Lower lobe of right lung (tissue), 2 donors: ENCODE data around the gene MRPS7. TPM values are rescaled to one million over a fixed set of nuclear protein-coding genes. Genes with fewer than 3 reads are reported as not detected.

ENCODE experiments used
- ATAC-seq, 2 donors: fragments of 200-7000 bp; cut with Tn5 transposase; one replicate each; pipeline ENCODE4 v1.9.1; 2020 to 2022; ENCODE audit warnings: mild to moderate bottlenecking in 2 of 2, moderate library complexity in 2 of 2
- DNase-seq: peaks from one replicate; pipeline ENCODE4 v3.0.0-alpha.2; 2020
- H3K27ac ChIP-seq: fragments of 200-600 bp; one replicate; pipeline ENCODE4 v1.8.0; 2022
- H3K27me3 ChIP-seq: fragments of 200-600 bp; one replicate; pipeline ENCODE4 v1.8.0; 2022; ENCODE audit warnings: low read depth
- H3K36me3 ChIP-seq: fragments of 200-600 bp; one replicate; pipeline ENCODE4 v1.8.0; 2022; ENCODE audit warnings: mild to moderate bottlenecking
- H3K4me1 ChIP-seq: fragments of 200-600 bp; one replicate; pipeline ENCODE4 v1.8.0; 2022
- H3K4me3 ChIP-seq: fragments of 200-600 bp; one replicate; pipeline ENCODE4 v1.8.0; 2022; ENCODE audit warnings: mild to moderate bottlenecking
- H3K9me3 ChIP-seq: fragments of 200-600 bp; one replicate; pipeline ENCODE4 v1.8.0; 2022
- intact Hi-C: fragments of 100-400 bp; cut with DNase I; formaldehyde crosslinking; loops from one replicate; pipeline ENCODE4 v1.11.0; 2022
- total RNA-seq: library from RNA; stranded (reverse); fragmentation: NEBNext Ultra II Directional; extraction: Animal tissue kit (Norgen Biotek cat#: 25700); gene quantifications from one replicate; pipeline ENCODE4 v1.2.1, GENCODE V29; 2021
- TF ChIP-seq, protein P1 (sequence below): fragments of 200-600 bp; IDR thresholded peaks from one replicate; pipeline ENCODE4 v1.8.0; 2022; ENCODE audit warnings: antibody characterized with exemption, mild to moderate bottlenecking
- donor health status: DM: no; HTN: yes; CAD: no; lungs with severe emphysema.

MRPS7 gene
- total RNA-seq, 1 donor from 2014 or later: 38.3 TPM

DNA sequence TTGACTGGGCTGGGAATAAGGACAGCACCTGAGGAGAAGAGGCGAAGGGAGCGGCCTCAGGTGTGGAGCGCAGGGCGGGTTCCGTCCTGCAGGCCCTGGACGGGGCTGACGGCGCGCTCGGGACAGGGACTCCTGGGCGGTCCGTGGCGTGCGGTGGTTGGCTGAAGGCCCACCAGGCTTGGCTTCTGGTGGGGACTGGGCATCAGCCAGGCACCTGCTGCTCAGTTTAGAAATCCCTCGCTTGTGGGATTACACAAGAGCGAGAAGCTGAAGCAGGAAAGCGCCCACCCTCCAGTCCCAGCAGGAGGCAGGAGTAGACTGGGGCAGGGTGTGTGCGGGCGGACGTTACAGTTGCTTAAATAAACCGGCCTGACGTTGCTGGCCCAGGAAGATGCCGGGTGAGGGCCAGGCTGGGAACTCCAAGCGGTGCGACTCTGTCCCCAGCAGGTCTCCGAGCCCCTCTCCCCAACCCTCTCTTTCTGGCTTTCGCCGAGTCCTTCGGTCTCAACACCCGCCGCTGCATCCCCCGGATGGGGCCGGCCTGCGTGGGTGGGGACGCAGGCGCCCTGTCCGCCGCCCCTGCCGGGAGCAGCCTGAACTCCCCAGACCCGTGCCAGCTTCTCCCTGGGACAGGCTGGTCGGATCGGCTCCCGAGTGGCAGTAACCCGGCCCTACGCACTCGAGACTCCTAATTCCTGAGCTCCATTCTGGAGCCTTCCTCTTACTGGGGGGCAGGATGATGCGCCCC is 8.7 kb downstream of the MRPS7 start:
- Histone ChIP-seq H3K9me3 (no peaks in the 10 kb centered on the region), H3K27me3 (no peaks in the 10 kb centered on the region), H3K36me3 (peaks cover 44% of the 10 kb centered on the region), H3K4me3 (peak overlapping the region; percentile 93), H3K27ac (peak overlapping the region; percentile 99), H3K4me1 (peaks cover 23% of the 10 kb centered on the region)
- intact Hi-C loops: no loop called here
- ATAC-seq (peak; percentile 72 to 76), DNase-seq (peak; percentile 83)
- TF ChIP-seq, protein P1, sequence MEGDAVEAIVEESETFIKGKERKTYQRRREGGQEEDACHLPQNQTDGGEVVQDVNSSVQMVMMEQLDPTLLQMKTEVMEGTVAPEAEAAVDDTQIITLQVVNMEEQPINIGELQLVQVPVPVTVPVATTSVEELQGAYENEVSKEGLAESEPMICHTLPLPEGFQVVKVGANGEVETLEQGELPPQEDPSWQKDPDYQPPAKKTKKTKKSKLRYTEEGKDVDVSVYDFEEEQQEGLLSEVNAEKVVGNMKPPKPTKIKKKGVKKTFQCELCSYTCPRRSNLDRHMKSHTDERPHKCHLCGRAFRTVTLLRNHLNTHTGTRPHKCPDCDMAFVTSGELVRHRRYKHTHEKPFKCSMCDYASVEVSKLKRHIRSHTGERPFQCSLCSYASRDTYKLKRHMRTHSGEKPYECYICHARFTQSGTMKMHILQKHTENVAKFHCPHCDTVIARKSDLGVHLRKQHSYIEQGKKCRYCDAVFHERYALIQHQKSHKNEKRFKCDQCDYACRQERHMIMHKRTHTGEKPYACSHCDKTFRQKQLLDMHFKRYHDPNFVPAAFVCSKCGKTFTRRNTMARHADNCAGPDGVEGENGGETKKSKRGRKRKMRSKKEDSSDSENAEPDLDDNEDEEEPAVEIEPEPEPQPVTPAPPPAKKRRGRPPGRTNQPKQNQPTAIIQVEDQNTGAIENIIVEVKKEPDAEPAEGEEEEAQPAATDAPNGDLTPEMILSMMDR: peak; percentile 35

DNA sequence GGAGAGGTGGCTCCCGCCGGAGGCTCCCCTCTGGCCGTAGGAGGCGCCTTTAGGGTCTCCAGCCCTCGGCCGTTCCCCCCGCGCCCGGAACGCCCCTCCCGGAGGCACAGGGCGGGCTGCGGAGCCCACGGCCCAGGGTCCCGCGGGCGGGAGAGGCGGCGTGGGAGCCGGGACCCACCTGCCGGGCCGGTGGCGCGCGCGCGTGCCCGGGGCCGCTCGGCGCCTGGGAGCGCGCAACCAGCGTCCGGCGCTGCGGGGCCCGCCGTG is 9.2 kb downstream of the MRPS7 start, which contains the start of gene MIF4GD:
Gene MIF4GD (minus strand): TSS at position 266 of the 267 bp plus-strand sequence. CDS start 1,036 bp downstream, outside the sequence.
- Histone ChIP-seq H3K4me3 (peak within 1 kb of the TSS; percentile 93), H3K36me3 (peaks cover 39% of the 10 kb centered on the region), H3K9me3 (no peaks in the 10 kb centered on the region), H3K4me1 (peaks cover 23% of the 10 kb centered on the region), H3K27ac (peak within 1 kb of the TSS; percentile 99), H3K27me3 (no peaks in the 10 kb centered on the region)
- intact Hi-C loops: no loop called here
- TF ChIP-seq, protein P1: no peak
- ATAC-seq (no peak), DNase-seq (no peak)

DNA sequence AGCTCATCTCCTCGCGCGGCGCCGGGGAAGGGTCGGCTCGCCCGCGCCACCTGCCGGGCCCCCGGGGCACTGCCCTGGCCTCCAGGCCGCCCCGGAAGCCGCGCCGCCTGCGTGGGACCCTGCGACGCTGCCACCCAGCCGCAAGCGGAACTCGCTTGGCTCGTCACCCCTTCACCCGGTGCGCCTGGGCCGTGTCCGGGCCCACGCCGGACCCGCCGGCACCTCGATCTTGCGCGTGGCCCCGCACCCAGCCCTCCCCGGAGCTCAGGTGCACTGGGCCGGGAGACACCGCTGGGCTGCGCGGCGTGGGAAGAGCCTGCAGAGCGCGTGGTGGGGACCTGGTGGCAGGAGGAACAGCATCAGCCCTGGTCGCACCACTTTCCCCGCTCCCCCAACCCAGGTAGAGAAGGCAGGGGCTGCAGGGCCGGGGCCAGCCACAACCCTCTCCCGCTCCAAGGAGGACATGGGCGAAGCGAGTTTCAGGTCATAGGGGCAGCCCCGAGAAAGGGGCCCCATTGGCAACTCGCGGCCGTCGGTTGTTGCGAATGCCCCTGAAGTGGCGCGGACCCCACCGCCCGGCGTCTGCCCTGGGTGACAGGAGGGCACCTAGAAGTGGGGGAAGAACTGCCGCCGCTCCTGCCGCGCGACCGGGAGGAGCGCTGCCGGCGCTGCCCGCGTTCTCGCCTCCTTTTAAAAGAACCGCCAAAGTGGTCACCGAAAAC is 9.7 kb downstream of the MRPS7 start:
- peak; percentile 91 for DNase-seq
- intact Hi-C loops: no loop called here
- ATAC-seq: peak; percentile 89 to 94
- Histone ChIP-seq H3K4me1 (peaks cover 23% of the 10 kb centered on the region), H3K9me3 (no peaks in the 10 kb centered on the region), H3K27me3 (no peaks in the 10 kb centered on the region), H3K27ac (peak overlapping the region; percentile 99), H3K4me3 (peak overlapping the region; percentile 93), H3K36me3 (peaks cover 34% of the 10 kb centered on the region)
- TF ChIP-seq, protein P1: peak; percentile 75

DNA sequence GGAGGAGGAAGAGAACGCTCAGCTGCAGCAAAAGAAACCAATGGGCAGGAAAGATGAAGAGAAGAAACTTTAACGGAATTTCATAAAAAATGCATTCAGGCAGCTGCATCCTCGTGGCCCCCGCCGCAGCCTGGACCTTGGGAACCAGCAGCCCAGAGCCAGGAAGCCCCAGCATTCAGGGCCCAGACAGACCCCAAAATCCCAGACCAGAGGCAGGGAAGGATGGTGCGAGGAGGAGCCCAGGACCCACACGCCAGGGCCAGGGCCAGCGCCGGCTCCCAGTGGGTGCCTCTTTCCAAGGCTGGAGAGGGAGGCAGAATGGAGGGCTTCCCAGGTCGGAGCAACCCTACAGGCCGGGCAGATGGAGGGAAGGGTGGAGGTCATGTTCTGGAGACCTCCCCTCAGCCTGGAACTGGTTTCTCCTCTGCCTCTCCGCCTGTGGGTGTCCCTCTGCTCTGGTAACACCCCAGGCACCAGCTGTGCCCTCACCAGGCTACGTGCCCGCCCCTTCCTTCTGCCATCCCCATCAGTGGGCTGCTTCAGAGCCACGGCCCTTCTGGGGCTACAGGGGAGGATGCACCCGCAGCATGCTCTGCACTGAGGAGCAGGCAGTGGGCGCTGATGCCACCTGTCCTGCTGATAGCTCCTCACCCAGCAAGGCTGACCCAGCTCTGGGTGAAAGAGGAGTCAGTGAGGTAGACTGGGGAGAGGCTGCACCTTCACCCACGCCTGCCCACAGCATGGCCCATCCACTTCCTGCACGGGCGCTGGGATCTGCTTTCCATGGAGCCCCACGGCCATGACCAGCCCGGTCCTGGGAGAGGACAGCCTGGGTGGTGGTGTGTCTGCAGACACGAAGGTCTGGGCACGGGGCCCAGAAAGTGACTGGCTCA is 10.5 kb downstream of the MRPS7 start:
- no peaks in the 10 kb centered on the region for H3K9me3 ChIP-seq
- TF ChIP-seq, protein P1: no peak
- DNase-seq (no peak), ATAC-seq (no peak)
- H3K4me3 ChIP-seq: peak overlapping the region; percentile 93
- peaks cover 23% of the 10 kb centered on the region for H3K4me1 ChIP-seq
- H3K36me3 ChIP-seq: peaks cover 26% of the 10 kb centered on the region
- intact Hi-C loops: no loop called here
- peak overlapping the region; percentile 99 for H3K27ac ChIP-seq
- H3K27me3 ChIP-seq: no peaks in the 10 kb centered on the region

DNA sequence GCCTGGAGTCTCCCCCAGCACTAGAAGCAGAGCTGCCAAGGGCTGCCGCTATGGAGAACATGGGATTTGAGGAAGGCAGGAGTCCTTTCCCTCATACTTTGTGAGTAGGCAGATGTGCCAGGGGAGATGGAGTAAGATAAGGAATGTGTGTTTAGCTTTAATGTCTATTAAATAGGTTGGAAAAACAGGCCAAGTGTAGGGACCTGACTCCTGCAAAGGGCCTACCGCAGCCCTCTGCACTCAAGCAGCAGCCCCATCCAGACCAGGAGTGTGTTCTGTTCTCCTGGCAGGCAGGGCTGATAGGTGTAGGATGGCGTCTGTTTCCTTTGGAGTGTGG is 11.1 kb downstream of the MRPS7 start:
- TF ChIP-seq, protein P1: no peak
- H3K27me3 ChIP-seq: no peaks in the 10 kb centered on the region
- DNase-seq: no peak
- no peaks in the 10 kb centered on the region for H3K9me3 ChIP-seq
- intact Hi-C loops: no loop called here
- peaks cover 21% of the 10 kb centered on the region for H3K36me3 ChIP-seq
- no peak overlapping the region for H3K27ac ChIP-seq
- H3K4me3 ChIP-seq: no peak overlapping the region
- H3K4me1 ChIP-seq: peaks cover 23% of the 10 kb centered on the region
- no peak for ATAC-seq
